H1 (cell line): Measurements from ENCODE around the gene CALML5. TPM values are rescaled to one million over a fixed set of nuclear protein-coding genes. Genes with fewer than 3 reads are reported as not detected.

Experiments
- BACH1 ChIP-seq: IDR thresholded peaks from 2 replicates; pipeline ENCODE4 v1.6.1; 2012; ENCODE audit warnings: low read length, improper control_type of control experiment
- CBX8 ChIP-seq: fragments of 300-800, 300-1000 bp; sonication (generic); IDR thresholded peaks from 2 replicates; pipeline ENCODE4 v1.7.1; 2016; ENCODE audit warnings: low read depth, low read length, borderline replicate concordance
- CHD2 ChIP-seq: IDR thresholded peaks from 2 replicates; pipeline ENCODE4 v1.6.1; 2012; ENCODE audit warnings: low read length, improper control_type of control experiment
- CREB1 ChIP-seq: IDR thresholded peaks from 2 replicates; pipeline ENCODE4 v1.6.1; 2012; ENCODE audit warnings: inconsistent platforms
- EP300 ChIP-seq, 2 experiments: IDR thresholded peaks; 1 replicate in 1 of 2; 2 replicates in 1 of 2; pipeline ENCODE4 v1.6.1; 2011 to 2012; ENCODE audit warnings: low read depth in 2 of 2, low read length in 2 of 2, mild to moderate bottlenecking in 2 of 2, borderline replicate concordance in 1 of 2, inconsistent platforms in 1 of 2, moderate library complexity in 1 of 2
- polyA plus RNA-seq, 7 experiments: library from polyadenylated mRNA; depleted of rRNA in 3 of 7; stranded (reverse) in 5 of 7; unstranded in 2 of 7; fragments of >200 nt in 5 of 7; fragments of 200-250 nt in 2 of 7; gene quantifications; 1 replicate in 5 of 7; 2 replicates in 1 of 7; 4 replicates in 1 of 7; pipeline versions ENCODE4 v1.2.1 to v1.2.3, GENCODE V29; 2011 to 2013; ENCODE audit warnings: missing spikeins in 2 of 7, mixed read lengths in 2 of 7
- total RNA-seq: library from RNA; stranded (reverse); fragmentation: NEBNext Ultra II Directional; extraction: Animal tissue kit (Norgen Biotek cat#: 25700); gene quantifications from 2 replicates; pipeline ENCODE4 v1.2.1, GENCODE V29; 2021

CALML5 gene
- total and polyA plus RNA-seq, 2 of the 8 experiments (the other 6 are each of a cell fraction or from before 2014, with no cell fraction given): not detected

GRCh38 chr10:5497948-5498730 is 1.2 kb downstream of the CALML5 start (continued):
- TF ChIP-seq CHD2 (no peak), BACH1 (no peak), CBX8 (no peak), CREB1 (no peak), EP300 (IDR thresholded peaks at IDR 0.05; ENCODE audit: borderline replicate concordance in 1 of 2, low read depth in 2 of 2, low read length in 2 of 2) (no peak)
